OCI-M1 (cell line): ENCODE measurements around the gene IMPDH2.

Source experiments
- DNase-seq: peaks from one replicate; lab custom pipeline; 2025; lab: John Stamatoyannopoulos, UW

IMPDH2 gene

GRCh38 chr3:48980295-48980694 is 48.9 kb downstream of the IMPDH2 start:
- DNase-seq, result no peak

DNA sequence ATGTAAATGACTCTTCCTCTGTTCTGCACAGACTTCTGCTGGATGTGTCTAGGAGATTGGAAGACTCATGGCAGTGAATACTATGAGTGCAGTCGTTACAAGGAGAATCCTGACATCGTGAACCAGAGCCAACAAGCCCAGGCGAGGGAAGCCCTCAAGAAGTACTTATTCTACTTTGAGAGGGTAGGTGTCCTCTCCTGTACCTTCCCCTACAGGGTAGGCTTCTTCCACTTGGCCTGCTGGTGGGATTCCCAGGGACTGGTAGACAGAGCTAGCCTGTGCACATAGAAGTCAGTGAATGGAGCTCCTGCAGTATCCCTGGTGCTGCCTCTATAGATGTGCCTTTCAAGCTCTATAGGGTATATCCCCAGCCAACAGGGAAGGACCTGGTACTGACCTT is 49.7 kb downstream of the IMPDH2 start:
- DNase-seq, result no peak
